Stimulated activated CD8-positive, alpha-beta memory T cell treated with anti-CD3 and anti-CD28 coated beads, Interleukin-15, amount 100 ng/mL, for 1 hour (primary cell): ENCODE measurements around the gene RIMBP2.

ENCODE experiments used
- DNase-seq: peaks from one replicate; pipeline ENCODE4 v3.0.0-alpha.2; 2020; ENCODE audit warnings: low read depth

RIMBP2 gene

GRCh38 chr12:130627175-130627574 lies 88.9 kb downstream of the RIMBP2 start:
- no peak for DNase-seq

- no peak for DNase-seq
These were observed 89.5 kb downstream of the RIMBP2 start for GRCh38 chr12:130626601-130627000.

GRCh38 chr12:130625201-130625600 lies 90.9 kb downstream of the RIMBP2 start:
- DNase-seq, result no peak

- DNase-seq, result no peak
These were observed 93.3 kb downstream of the RIMBP2 start for GRCh38 chr12:130622803-130623202.

GRCh38 chr12:130621696-130622298 lies 94.3 kb downstream of the RIMBP2 start:
- DNase-seq, result no peak

GRCh38 chr12:130620756-130621155 lies 95.3 kb downstream of the RIMBP2 start:
- no peak for DNase-seq

GRCh38 chr12:130620281-130620680 lies 95.8 kb downstream of the RIMBP2 start:
- no peak for DNase-seq

- no peak for DNase-seq
These were observed 96.6 kb downstream of the RIMBP2 start for GRCh38 chr12:130619385-130620001.

- DNase-seq, result no peak
These were observed 98.9 kb downstream of the RIMBP2 start for GRCh38 chr12:130617219-130617618.

GRCh38 chr12:130615861-130616345 lies 100.2 kb downstream of the RIMBP2 start:
- DNase-seq, result no peak

- DNase-seq, result no peak
These were observed 101.6 kb downstream of the RIMBP2 start for GRCh38 chr12:130614530-130614905.

- no peak for DNase-seq
These were observed 102.1 kb downstream of the RIMBP2 start for GRCh38 chr12:130613831-130614529.

- DNase-seq, result no peak
These were observed 103.0 kb downstream of the RIMBP2 start for GRCh38 chr12:130613131-130613530.

GRCh38 chr12:130611026-130611905 lies 104.8 kb downstream of the RIMBP2 start:
- DNase-seq, result no peak

GRCh38 chr12:130609966-130610365 lies 106.1 kb downstream of the RIMBP2 start:
- DNase-seq, result no peak

GRCh38 chr12:130608831-130609230 lies 107.3 kb downstream of the RIMBP2 start:
- no peak for DNase-seq

GRCh38 chr12:130608132-130608531 lies 108.0 kb downstream of the RIMBP2 start:
- no peak for DNase-seq

GRCh38 chr12:130606231-130606630 lies 109.9 kb downstream of the RIMBP2 start:
- no peak for DNase-seq

GRCh38 chr12:130603396-130603965 lies 112.6 kb downstream of the RIMBP2 start:
- no peak for DNase-seq

GRCh38 chr12:130602251-130602650 lies 113.8 kb downstream of the RIMBP2 start:
- DNase-seq, result no peak

GRCh38 chr12:130601327-130601726 lies 114.8 kb downstream of the RIMBP2 start:
- DNase-seq, result no peak

GRCh38 chr12:130596241-130596640 lies 119.9 kb downstream of the RIMBP2 start:
- no peak for DNase-seq
